Smooth muscle cell (in vitro differentiated cells): ENCODE results near the gene AKIRIN1. TPM values are rescaled to one million over a fixed set of nuclear protein-coding genes. Genes with fewer than 3 reads are reported as not detected.
A peak's percentile ranks its signal among the peaks of the same experiment; 100 is the strongest.

Experiments
- DNase-seq: peaks from one replicate; lab custom pipeline; 2025; ENCODE audit not compliant: unreplicated experiment; lab: John Stamatoyannopoulos, UW
- H2AFZ ChIP-seq: fragments of 200-600 bp; sonication (generic); 2 replicates; pipeline ENCODE4 v1.6.0; 2016; ENCODE audit warnings: antibody characterized with exemption, low read depth, mild to moderate bottlenecking
- H3F3A ChIP-seq: fragments of 200-600 bp; sonication (generic); 2 replicates; pipeline ENCODE4 v1.6.0; 2017; ENCODE audit warnings: antibody characterized with exemption, low read depth
- H3K27ac ChIP-seq: fragments of 200-600 bp; sonication (generic); 2 replicates; pipeline ENCODE4 v1.5.1; 2016; ENCODE audit warnings: low read depth, mild to moderate bottlenecking
- H3K27me3 ChIP-seq: fragments of 200-600 bp; sonication (generic); 2 replicates; pipeline ENCODE4 v1.6.1; 2016; ENCODE audit warnings: low read depth, mild to moderate bottlenecking
- H3K36me3 ChIP-seq: fragments of 200-600 bp; sonication (generic); 2 replicates; pipeline ENCODE4 v1.5.1; 2016; ENCODE audit warnings: low read depth
- H3K4me1 ChIP-seq: fragments of 200-600 bp; sonication (generic); 2 replicates; pipeline ENCODE4 v1.5.1; 2016; ENCODE audit warnings: low read depth
- H3K4me2 ChIP-seq: fragments of 200-600 bp; sonication (generic); 2 replicates; pipeline ENCODE4 v1.6.0; 2016; ENCODE audit warnings: mild to moderate bottlenecking
- H3K4me3 ChIP-seq: fragments of 200-600 bp; sonication (generic); 2 replicates; pipeline ENCODE4 v1.5.1; 2016; ENCODE audit warnings: mild to moderate bottlenecking
- H3K79me2 ChIP-seq: fragments of 200-600 bp; sonication (generic); 2 replicates; pipeline ENCODE4 v1.6.0; 2016; ENCODE audit warnings: low read depth, mild to moderate bottlenecking
- H3K9ac ChIP-seq: fragments of 200-600 bp; sonication (generic); 2 replicates; pipeline ENCODE4 v1.6.0; 2016; ENCODE audit warnings: low read depth
- H3K9me3 ChIP-seq: fragments of 200-600 bp; sonication (generic); replicated peaks from 2 replicates; pipeline ENCODE4 v1.5.1; 2016; ENCODE audit warnings: low read depth
- H4K20me1 ChIP-seq: fragments of 200-600 bp; sonication (generic); 2 replicates; pipeline ENCODE4 v1.6.0; 2016; ENCODE audit warnings: low read depth
- WGBS: methylation state at CpG from one replicate; pipeline ENCODE4 v1.1.7; 2016; ENCODE audit warnings: low lambda C conversion rate; 5-methylcytosine and 5-hydroxymethylcytosine counted together
- polyA plus RNA-seq: library from polyadenylated mRNA; unstranded; fragments of >200 nt; fragmentation: Nextera tagmentation; extraction: Ambion mirVana; gene quantifications from 2 replicates; pipeline ENCODE4 v1.2.1, GENCODE V29; 2016
- total RNA-seq: library from RNA; depleted of rRNA; stranded (reverse); fragments of >200 nt; gene quantifications from 2 replicates; pipeline ENCODE4 v1.2.3, GENCODE V29; 2014
- TF ChIP-seq, protein P1 (sequence below): fragments of 200-600 bp; sonication (generic); IDR thresholded peaks from 2 replicates; pipeline ENCODE4 v1.5.1; 2017; ENCODE audit warnings: borderline replicate concordance, mild to moderate bottlenecking, antibody characterized with exemption; ENCODE audit not compliant: insufficient read depth, poor library complexity, severe bottlenecking

The AKIRIN1 gene
- total and polyA plus RNA-seq, 2 experiments from 2014 or later, result 64.5 to 68.6 TPM

GRCh38 chr1:39046613-39047210, 55.6 kb downstream of the AKIRIN1 start:
- Histone ChIP-seq H3K4me1 (peaks cover 8% of the 10 kb centered on the region), H2AFZ (no peak overlapping the region), H3K27ac (peak overlapping the region; percentile 96), H3K79me2 (no peaks in the 10 kb centered on the region), H3K4me3 (no peak overlapping the region), H3F3A (peaks cover 16% of the 10 kb centered on the region), H3K27me3 (no peaks in the 10 kb centered on the region), H3K36me3 (no peaks in the 10 kb centered on the region), H4K20me1 (no peaks in the 10 kb centered on the region), H3K4me2 (peak overlapping the region; percentile 65), H3K9me3 (no peaks in the 10 kb centered on the region), H3K9ac (peak overlapping the region; percentile 73)
- 66% methylated on average over 6 of the region's 6 CpGs for WGBS
- DNase-seq, result no peak
- TF ChIP-seq, protein P1, sequence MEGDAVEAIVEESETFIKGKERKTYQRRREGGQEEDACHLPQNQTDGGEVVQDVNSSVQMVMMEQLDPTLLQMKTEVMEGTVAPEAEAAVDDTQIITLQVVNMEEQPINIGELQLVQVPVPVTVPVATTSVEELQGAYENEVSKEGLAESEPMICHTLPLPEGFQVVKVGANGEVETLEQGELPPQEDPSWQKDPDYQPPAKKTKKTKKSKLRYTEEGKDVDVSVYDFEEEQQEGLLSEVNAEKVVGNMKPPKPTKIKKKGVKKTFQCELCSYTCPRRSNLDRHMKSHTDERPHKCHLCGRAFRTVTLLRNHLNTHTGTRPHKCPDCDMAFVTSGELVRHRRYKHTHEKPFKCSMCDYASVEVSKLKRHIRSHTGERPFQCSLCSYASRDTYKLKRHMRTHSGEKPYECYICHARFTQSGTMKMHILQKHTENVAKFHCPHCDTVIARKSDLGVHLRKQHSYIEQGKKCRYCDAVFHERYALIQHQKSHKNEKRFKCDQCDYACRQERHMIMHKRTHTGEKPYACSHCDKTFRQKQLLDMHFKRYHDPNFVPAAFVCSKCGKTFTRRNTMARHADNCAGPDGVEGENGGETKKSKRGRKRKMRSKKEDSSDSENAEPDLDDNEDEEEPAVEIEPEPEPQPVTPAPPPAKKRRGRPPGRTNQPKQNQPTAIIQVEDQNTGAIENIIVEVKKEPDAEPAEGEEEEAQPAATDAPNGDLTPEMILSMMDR, result no peak

DNA sequence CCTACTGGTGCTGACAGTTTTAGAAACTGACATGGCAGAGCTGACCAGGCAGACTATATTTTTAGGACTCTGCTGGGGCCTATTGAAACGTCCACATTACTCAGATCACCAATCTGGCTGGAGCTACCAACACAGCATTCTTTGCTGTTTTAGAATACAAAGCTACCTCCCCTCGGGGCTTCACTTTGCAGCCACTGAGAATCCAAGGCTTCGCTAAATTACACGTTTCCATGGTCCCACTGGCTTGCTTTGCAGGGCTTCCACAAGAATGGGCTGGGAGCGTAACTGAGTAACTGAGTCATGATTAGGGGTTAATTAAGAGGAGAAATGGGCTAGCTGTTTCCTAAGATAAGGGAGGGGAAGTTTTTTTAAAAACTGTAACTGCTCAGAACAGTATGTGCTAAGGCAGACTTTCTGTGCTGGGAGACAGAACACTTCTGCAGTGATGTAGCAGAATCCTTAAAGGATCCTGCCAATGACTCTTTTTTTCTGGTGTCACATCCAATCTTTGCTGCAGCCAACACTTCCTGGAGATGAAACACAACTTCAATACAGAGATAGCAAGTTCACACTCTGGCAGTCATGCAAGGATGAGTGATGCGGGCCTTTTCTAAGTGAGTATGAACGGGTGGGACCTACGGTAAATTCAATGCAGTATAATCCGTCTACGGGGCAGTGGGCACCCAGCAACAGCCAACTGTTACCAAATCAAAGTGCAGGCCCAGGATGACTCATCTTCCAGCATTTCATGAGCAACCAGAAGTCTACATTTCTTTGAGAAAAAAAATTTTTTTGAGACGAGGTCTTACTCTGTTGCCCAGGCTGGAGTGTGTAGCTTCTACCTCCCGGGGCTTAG, 56.5 kb downstream of the AKIRIN1 start:
- TF ChIP-seq, protein P1, result no peak
- no peaks in the 10 kb centered on the region for H3K79me2 ChIP-seq
- no peaks in the 10 kb centered on the region for H4K20me1 ChIP-seq
- peaks cover 16% of the 10 kb centered on the region for H3F3A ChIP-seq
- no peaks in the 10 kb centered on the region for H3K36me3 ChIP-seq
- H3K27ac ChIP-seq, result peak overlapping the region; percentile 96
- H3K4me1 ChIP-seq, result peaks cover 8% of the 10 kb centered on the region
- no peaks in the 10 kb centered on the region for H3K27me3 ChIP-seq
- no peak for DNase-seq
- 7% methylated on average over 12 of the region's 12 CpGs for WGBS
- H3K4me2 ChIP-seq, result peak overlapping the region; percentile 65
- peak overlapping the region; percentile 73 for H3K9ac ChIP-seq
- H3K4me3 ChIP-seq, result no peak overlapping the region
- H3K9me3 ChIP-seq, result no peaks in the 10 kb centered on the region
- H2AFZ ChIP-seq, result no peak overlapping the region

- Histone ChIP-seq H3K9ac (peak overlapping the region; percentile 73), H4K20me1 (no peaks in the 10 kb centered on the region), H3K27me3 (no peaks in the 10 kb centered on the region), H3K79me2 (no peaks in the 10 kb centered on the region), H3K36me3 (no peaks in the 10 kb centered on the region), H3K4me3 (no peak overlapping the region), H2AFZ (no peak overlapping the region), H3K9me3 (no peaks in the 10 kb centered on the region), H3K27ac (peak overlapping the region; percentile 96), H3K4me2 (no peak overlapping the region), H3K4me1 (peaks cover 8% of the 10 kb centered on the region), H3F3A (peaks cover 16% of the 10 kb centered on the region)
- TF ChIP-seq, protein P1, result no peak
- WGBS, result 52% methylated on average over 7 of the region's 7 CpGs
- no peak for DNase-seq
Observed at GRCh38 chr1:39048745-39049370, 57.8 kb downstream of the AKIRIN1 start.
